Gastroesophageal sphincter (tissue), 4 donors: ENCODE results near the gene PDE10A. TPM values are rescaled to one million over a fixed set of nuclear protein-coding genes. Genes with fewer than 3 reads are reported as not detected.

Experiments
- ATAC-seq: fragments of 150-250 bp; one replicate; pipeline ENCODE4 v1.9.1; 2016; ENCODE audit warnings: mild to moderate bottlenecking, moderate library complexity
- H3K27ac ChIP-seq, 4 donors: fragments of 200-600 bp; sonication (generic) in 3 of 4; 1 replicate in 3 of 4; 2 replicates in 1 of 4; pipeline ENCODE4 v1.5.1; 2016 to 2019
- H3K27me3 ChIP-seq: fragments of 200-600 bp; sonication (generic); one replicate; pipeline ENCODE4 v1.5.1; 2019
- H3K36me3 ChIP-seq, 2 donors: fragments of 200-600 bp; sonication (generic); one replicate each; pipeline ENCODE4 v1.5.1; 2019; ENCODE audit warnings: control low read depth in 1 of 2
- H3K4me1 ChIP-seq, 3 donors: fragments of 200-600 bp; sonication (generic); 1 replicate in 2 of 3; 2 replicates in 1 of 3; pipeline ENCODE4 v1.5.1; 2016 to 2019; ENCODE audit warnings: control low read depth in 2 of 3
- H3K4me3 ChIP-seq, 2 donors: fragments of 200-600 bp; sonication (generic); one replicate each; pipeline ENCODE4 v1.5.1; 2019; ENCODE audit warnings: mild to moderate bottlenecking in 1 of 2, moderate library complexity in 1 of 2
- H3K9me3 ChIP-seq, 3 donors: fragments of 200-600 bp; sonication (generic); one replicate each; pipeline ENCODE4 v1.5.1; 2017 to 2019; ENCODE audit warnings: control low read depth in 2 of 3
- CTCF ChIP-seq, 4 experiments: fragments of 200-600 bp in 2 of 4; fragments of 450-650 bp in 2 of 4; sonication (generic) in 1 of 4; IDR thresholded peaks; one replicate each; pipeline ENCODE4 v1.5.1; 2017 to 2019; ENCODE audit warnings: antibody characterized with exemption in 4 of 4, mild to moderate bottlenecking in 2 of 4, moderate library complexity in 2 of 4
- EP300 ChIP-seq: sonication (generic); formaldehyde crosslinking; IDR thresholded peaks from one replicate; pipeline ENCODE4 v1.6.1; 2017; ENCODE audit warnings: antibody characterized with exemption, mild to moderate bottlenecking
- POLR2A ChIP-seq, 2 donors: fragments of 450-650 bp; IDR thresholded peaks; one replicate each; pipeline ENCODE4 v1.6.1; 2017; ENCODE audit warnings: antibody characterized with exemption in 2 of 2, mild to moderate bottlenecking in 2 of 2, moderate library complexity in 1 of 2
- POLR2AphosphoS5 ChIP-seq: sonication (generic); formaldehyde crosslinking; IDR thresholded peaks from one replicate; pipeline ENCODE4 v1.6.1; 2017; ENCODE audit warnings: antibody characterized with exemption
- WGBS, 2 donors: methylation state at CpG; one replicate each; pipeline ENCODE4 v1.1.5; 2018; ENCODE audit warnings: low coverage in 1 of 2; 5-methylcytosine and 5-hydroxymethylcytosine counted together
- total RNA-seq, 4 donors: library from RNA; depleted of rRNA; stranded (reverse); fragments of >200 nt; gene quantifications; one replicate each; pipeline ENCODE4 v1.1.0, GENCODE V29; 2016

PDE10A gene
- total RNA-seq, 4 donors from 2014 or later, result 2.5 to 12.1 (median 4.0) TPM

DNA sequence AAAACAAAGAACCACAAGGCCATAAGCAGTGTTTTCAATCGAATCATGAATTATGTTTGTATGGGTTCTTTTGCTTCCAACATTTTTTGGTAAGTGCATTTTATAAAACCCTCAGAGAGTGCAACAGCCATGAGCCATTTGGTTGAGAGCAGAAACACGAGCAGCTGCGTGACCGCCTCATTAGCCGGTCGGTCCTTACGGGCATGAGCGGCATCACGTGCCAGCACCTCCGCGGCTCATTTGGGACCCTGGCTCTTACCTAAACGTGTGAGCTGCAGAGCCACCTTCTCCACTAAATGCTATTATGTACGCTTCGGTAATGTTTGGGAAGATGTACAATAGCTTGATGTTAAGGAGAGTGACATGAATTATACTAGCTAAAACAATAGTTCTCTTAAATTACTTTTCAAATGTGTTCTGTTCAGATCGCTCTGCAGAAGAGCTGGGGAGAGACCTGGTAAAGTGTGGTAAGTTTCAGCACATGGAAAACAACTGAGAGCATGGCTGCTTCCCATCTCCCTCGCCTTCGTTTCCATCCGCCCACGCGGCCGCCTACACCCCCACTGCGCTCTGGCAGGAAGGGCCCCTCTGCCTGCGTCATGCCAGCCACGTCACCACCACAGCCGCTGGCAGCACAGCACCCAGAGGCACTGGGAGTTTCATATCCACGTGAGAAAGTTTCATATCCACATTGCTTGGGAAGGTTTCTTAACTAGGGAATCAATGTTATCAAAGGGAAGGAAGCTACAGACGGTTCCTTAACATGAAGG, 23.7 kb upstream of the PDE10A start:
- Histone ChIP-seq H3K36me3 (no peaks in the 10 kb centered on the region), H3K4me1 (no peaks in the 10 kb centered on the region), H3K27me3 (peaks cover 15% of the 10 kb centered on the region), H3K4me3 (no peak overlapping the region), H3K9me3 (no peaks in the 10 kb centered on the region), H3K27ac (no peak overlapping the region)
- TF ChIP-seq CTCF (IDR thresholded peaks at IDR 0.05), result no peak
- no peak for TF ChIP-seq EP300
- TF ChIP-seq POLR2AphosphoS5, result no peak
- TF ChIP-seq POLR2A (IDR thresholded peaks at IDR 0.05), result no peak
- ATAC-seq, result no peak
- 86 to 88% methylated on average over 4 to 26 of the region's 27 CpGs for WGBS, 2 donors

DNA sequence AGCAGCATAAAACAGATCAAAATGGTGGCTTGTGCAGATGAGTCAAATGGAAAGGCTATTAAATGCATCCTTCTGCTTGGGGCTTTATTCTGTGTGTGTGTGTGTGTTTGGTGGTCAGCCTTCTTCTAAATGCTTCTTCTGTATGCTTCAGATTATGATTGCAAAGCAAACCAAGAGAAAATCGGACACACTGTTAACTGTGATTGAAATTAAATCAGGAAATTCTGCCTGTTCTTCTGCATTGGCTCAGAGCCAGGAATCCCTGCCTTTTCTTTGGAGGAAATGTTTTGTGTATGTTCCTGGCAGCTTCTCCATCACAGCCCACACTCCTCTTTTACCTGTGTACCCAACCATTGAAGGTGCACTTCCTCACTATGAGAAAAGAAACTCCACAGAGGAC, 22.3 kb upstream of the PDE10A start:
- peaks cover 18% of the 10 kb centered on the region for H3K27me3 ChIP-seq
- no peak for ATAC-seq
- no peak overlapping the region for H3K27ac ChIP-seq
- no peaks in the 10 kb centered on the region for H3K9me3 ChIP-seq
- no peak for TF ChIP-seq POLR2AphosphoS5
- TF ChIP-seq POLR2A (IDR thresholded peaks at IDR 0.05), result no peak
- TF ChIP-seq CTCF (IDR thresholded peaks at IDR 0.05), result no peak
- TF ChIP-seq EP300, result no peak
- no peak overlapping the region for H3K4me3 ChIP-seq
- H3K4me1 ChIP-seq, result no peaks in the 10 kb centered on the region
- WGBS, 2 donors, result 11 to 40% methylated on average over 1 of the region's 1 CpG
- H3K36me3 ChIP-seq, result no peaks in the 10 kb centered on the region

DNA sequence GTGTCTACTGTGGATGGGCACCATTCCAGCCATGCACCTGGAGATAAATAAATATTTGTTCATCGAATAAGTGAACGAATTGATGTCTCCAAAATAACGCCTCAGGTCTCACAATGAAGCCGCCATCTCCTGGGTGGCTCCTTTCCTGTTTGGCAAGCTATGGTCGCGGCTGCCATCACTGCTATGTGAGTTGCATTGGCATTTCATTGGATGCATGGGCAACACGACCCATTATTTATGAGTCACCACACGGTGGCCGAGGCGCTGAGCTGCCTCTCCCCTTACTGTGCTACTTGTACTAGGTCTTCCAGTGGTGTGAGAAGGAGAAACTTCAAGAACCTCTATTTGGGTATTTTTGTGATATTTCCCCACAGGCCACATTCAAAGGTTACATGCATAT, 21.3 kb upstream of the PDE10A start:
- TF ChIP-seq CTCF (IDR thresholded peaks at IDR 0.05) (no peak), POLR2A (IDR thresholded peaks at IDR 0.05) (no peak), POLR2AphosphoS5 (no peak), EP300 (no peak)
- Histone ChIP-seq H3K36me3 (no peaks in the 10 kb centered on the region), H3K9me3 (no peaks in the 10 kb centered on the region), H3K4me3 (no peak overlapping the region), H3K4me1 (no peaks in the 10 kb centered on the region), H3K27me3 (peaks cover 25% of the 10 kb centered on the region), H3K27ac (no peak overlapping the region)
- ATAC-seq, result no peak
- WGBS, 2 donors, result 87 to 91% methylated on average over 4 to 10 of the region's 10 CpGs

- Histone ChIP-seq H3K4me3 (no peak overlapping the region), H3K27ac (no peak overlapping the region), H3K9me3 (no peaks in the 10 kb centered on the region), H3K27me3 (peaks cover 33% of the 10 kb centered on the region), H3K4me1 (no peaks in the 10 kb centered on the region), H3K36me3 (no peaks in the 10 kb centered on the region)
- TF ChIP-seq POLR2AphosphoS5 (no peak), POLR2A (IDR thresholded peaks at IDR 0.05) (no peak), EP300 (no peak), CTCF (IDR thresholded peaks at IDR 0.05) (no peak)
- WGBS, 2 donors, result 56 to 86% methylated on average over 5 of the region's 5 CpGs
- no peak for ATAC-seq
Measured at GRCh38 chr6:165680975-165681374, 17.9 kb upstream of the PDE10A start.

- Histone ChIP-seq H3K4me1 (no peaks in the 10 kb centered on the region), H3K27me3 (peaks cover 33% of the 10 kb centered on the region), H3K9me3 (no peaks in the 10 kb centered on the region), H3K36me3 (no peaks in the 10 kb centered on the region), H3K4me3 (no peak overlapping the region), H3K27ac (no peak overlapping the region)
- no peak for ATAC-seq
- WGBS, 2 donors, result 68 to 83% methylated on average over 2 to 6 of the region's 10 CpGs
- TF ChIP-seq CTCF (IDR thresholded peaks at IDR 0.05) (no peak), POLR2A (IDR thresholded peaks at IDR 0.05) (no peak), EP300 (no peak), POLR2AphosphoS5 (no peak)
Measured at GRCh38 chr6:165679326-165679725, 16.3 kb upstream of the PDE10A start.
